Stimulated activated CD8-positive, alpha-beta memory T cell treated with anti-CD3 and anti-CD28 coated beads, Interleukin-12 subunit alpha, Interleukin-12 subunit beta, amount 100 ng/mL, for 24 hours (primary cell): ENCODE results near the gene SLC10A7.

ENCODE experiments used
- DNase-seq: peaks from one replicate; pipeline ENCODE4 v3.0.0-alpha.2; 2020; ENCODE audit errors: extremely low read depth

Gene SLC10A7

GRCh38 chr4:146260521-146260920 is 261.2 kb downstream of the SLC10A7 start:
- no peak for DNase-seq

GRCh38 chr4:146257511-146257910 is 264.2 kb downstream of the SLC10A7 start:
- DNase-seq = no peak

DNA sequence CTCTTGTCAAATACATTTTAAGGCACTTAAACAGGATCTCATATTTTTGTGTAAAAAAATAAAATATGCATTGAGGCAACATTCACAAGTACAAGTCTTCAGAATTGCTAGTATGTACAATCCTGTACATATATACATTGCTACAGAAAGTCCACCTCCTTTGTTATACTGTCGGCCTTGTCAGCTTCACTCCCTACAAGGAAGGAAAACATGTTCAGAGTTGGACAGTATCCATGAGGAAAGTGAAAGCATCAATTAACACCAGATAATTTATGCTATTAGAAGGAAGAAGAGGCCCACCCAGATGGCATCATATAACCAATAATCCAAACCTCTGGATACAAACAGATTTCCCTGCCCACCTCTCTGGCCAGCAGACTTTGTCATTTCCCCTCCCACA is 265.4 kb downstream of the SLC10A7 start:
- DNase-seq = no peak

DNA sequence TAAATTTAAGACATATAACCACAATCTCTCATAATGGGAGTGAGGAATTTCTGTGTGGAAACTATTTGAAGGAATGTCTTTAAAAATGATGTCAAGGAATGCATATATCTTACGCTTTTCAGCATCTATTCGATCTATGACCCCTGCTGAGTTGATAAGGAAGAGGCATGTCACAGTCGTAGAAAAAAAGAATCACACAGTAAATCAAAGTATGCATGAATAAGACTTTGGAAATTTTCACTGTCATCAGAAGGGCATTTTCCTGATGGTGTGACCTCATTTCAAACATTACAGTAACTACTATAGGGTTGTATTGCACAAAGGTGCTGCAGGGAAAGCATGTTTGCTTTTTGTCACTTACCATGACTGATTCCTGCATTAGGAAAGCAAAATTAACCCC is 265.9 kb downstream of the SLC10A7 start:
- no peak for DNase-seq

GRCh38 chr4:146255463-146255862 is 266.3 kb downstream of the SLC10A7 start:
- no peak for DNase-seq

- no peak for DNase-seq
These were observed 268.6 kb downstream of the SLC10A7 start for GRCh38 chr4:146252969-146253611.

DNA sequence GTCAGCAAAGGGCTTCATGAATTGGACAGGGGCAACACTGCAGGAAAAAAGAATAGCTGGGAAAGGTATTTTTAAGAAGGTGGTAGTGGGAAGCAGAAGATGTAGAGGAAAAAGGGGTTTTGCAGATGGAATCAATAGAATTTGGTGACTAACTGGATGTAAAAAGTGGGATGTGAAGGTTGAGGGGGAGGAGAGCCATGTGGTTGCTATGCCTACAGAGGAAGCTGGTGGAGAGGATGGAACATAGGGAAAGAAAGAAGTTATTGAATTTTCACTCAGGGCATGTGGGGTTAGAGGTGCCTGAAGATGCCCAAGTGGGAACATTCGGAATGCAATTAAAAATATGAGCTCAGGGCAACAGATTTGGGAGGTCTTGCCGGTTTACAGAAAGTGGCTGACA is 274.4 kb downstream of the SLC10A7 start:
- no peak for DNase-seq

DNA sequence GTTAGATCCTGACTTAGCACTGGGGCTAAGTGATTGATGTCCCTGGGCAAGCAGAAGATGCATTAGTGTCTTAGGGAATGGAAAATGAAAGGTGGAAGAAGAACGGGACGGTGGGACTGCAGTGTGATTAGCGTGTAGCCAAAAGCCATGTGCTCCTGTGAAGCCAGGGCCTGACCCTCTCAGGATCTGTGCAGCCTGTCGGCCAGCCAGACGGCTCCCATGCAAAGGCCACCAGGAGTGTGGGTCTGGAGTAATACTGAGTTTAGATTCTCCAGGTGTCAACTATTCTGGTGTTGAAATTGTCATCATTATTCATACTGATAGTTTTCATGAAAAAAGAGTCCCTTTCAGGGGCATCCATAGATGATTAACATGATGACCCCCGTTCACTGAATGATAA is 275.4 kb downstream of the SLC10A7 start:
- DNase-seq = no peak

- DNase-seq = no peak
These were observed 275.9 kb downstream of the SLC10A7 start for GRCh38 chr4:146245850-146246249.

- DNase-seq = no peak
These were observed 276.5 kb downstream of the SLC10A7 start for GRCh38 chr4:146245246-146245645.

GRCh38 chr4:146244496-146244895 is 277.2 kb downstream of the SLC10A7 start:
- no peak for DNase-seq

GRCh38 chr4:146243883-146244277 is 277.9 kb downstream of the SLC10A7 start:
- DNase-seq = no peak

DNA sequence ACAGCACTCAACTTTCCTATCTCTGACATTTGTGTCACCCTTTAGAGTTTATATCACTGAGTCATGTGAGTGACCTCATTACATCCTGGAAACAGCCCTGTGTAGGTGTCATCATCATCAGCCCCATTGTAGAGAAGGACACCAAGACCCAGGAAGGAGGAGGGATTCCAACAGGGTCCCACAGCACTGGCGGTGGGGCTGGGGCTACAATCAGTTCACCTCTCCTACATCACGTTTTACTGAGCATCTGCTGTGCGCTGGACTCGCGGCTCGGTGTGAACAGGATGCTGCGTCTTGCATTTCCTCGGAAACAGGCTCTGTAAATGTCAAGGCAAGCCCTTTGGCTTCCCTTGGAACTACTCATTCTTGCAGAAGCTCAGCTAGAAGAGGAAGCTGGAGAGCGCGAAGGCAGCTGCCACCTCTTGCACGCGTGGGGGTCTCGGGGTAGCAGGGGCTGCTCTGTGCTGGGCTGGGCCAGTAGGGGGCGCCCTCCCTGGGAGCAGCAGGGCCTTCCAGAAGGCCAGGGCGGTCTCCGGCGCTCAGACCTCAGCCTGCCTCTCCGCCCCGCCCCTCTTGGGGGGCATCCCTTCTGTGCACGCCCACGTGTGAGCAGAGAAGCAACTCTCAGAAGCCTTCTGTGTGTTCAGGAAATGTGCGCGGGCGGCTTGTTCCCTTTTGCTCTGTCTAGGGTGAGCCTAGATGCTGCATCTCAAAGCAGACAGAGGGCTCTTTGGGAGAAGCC is 278.4 kb downstream of the SLC10A7 start:
- DNase-seq = peak; percentile 42

GRCh38 chr4:146238107-146238506 is 283.6 kb downstream of the SLC10A7 start:
- no peak for DNase-seq

DNA sequence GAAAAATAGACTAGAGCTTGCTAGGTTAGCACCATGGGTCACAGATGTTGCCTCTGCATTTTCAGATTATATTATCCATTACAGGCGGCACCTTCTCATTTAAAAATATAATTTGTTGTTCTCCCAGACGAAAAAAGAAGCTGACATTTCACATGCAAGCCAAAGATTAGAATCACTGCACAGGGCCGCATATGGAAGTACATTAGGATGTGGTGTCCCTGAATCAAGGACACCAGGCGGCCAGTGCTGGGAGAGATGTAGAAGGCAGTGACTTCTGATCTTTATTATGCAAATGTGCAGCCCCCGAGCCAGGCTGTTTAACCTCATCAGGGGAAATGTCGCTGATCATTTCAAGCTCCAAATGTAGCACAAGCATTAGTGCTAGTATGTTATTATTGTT is 284.6 kb downstream of the SLC10A7 start:
- DNase-seq = no peak

DNA sequence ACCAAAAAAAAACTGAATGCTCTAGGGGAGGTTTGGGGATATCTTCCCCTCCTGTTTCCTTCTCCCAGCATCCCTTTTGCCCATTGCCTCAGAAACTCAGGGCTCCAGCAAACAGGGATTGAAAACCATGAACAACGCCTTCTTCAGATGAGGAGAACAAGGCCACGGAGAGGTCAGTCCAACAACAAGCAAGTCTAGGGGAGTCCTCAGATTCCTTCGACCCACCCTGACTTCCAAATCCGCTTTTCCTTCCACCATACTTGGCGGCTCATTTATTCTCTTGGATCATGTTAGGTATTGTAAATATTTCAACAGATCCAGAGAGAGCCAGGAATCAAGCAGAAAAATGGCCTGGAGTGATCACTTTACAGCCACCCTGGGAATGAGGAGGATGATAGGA is 285.5 kb downstream of the SLC10A7 start:
- no peak for DNase-seq

DNA sequence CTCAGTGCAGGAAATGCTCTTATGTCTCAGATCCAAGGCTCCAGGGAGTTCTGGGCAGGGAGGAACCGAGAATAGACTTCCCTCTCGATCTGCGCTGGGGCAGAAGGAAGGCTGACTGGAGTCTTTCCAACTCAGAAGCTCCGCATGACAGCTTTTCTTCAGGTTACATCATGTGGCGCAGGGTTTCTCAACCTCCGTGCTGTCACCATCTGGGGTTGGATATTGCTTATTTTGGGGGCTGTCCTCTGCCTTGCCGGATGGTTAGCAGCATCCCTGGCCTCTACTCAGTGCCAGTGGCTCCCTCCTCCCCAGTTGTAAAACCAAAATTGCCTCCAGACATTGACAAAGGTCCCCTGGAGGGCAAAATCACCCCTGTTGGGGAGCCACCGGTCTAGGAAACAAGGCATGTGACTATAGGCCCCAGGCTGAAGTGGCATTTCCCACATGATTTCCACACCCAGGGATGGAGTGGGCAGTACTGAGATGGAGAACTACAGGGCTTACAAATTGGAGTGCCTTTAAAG is 286.0 kb downstream of the SLC10A7 start:
- DNase-seq = no peak

DNA sequence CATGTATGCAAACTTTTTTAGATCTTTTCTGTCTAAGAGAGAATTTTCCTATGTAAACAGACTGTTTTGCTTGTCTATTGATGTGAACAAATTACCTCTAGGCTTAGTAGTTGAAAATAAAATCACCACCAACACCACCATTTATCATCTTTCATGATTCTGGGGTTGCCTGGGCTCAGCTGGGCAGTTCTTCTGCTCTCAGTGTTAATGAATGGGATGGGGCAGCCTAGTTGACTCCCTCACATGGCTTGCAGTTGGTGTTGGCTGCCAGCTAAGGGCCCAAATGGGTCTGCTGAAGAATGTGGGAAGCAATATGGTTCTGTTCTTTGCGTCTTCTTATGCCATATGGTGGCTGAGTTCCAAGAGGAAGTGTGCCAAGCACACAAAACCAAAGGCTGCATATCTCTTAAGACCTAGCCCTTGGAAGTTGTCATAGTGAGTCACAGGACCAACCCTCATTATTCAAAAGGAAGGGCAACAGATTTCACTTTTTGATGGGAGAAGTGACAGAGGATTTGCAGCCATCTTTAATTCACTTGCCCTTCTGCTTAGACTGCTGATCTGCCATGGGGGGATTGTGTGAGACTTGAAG is 289.5 kb downstream of the SLC10A7 start:
- DNase-seq = no peak

GRCh38 chr4:146229406-146229805 is 292.3 kb downstream of the SLC10A7 start:
- no peak for DNase-seq

- DNase-seq = no peak
These were observed 297.3 kb downstream of the SLC10A7 start for GRCh38 chr4:146224326-146224966.

GRCh38 chr4:146222313-146222712 is 299.4 kb downstream of the SLC10A7 start:
- no peak for DNase-seq

- no peak for DNase-seq
These were observed 307.5 kb downstream of the SLC10A7 start, which contains the start of gene REELD1 for GRCh38 chr4:146214238-146214637. REELD1 (plus strand) TSS chr4:146214538; CDS start chr4:146216953, 2,415 bp downstream.
